HT1080 (cell line): ENCODE data around the gene GALNT14. TPM values are rescaled to one million over a fixed set of nuclear protein-coding genes. Genes with fewer than 3 reads are reported as not detected.

ENCODE experiments used
- DNase-seq: peaks from one replicate; pipeline ENCODE4 v3.0.0-alpha.2; 2015; ENCODE audit warnings: low read depth
- total RNA-seq: library from RNA; depleted of rRNA; stranded (reverse); fragments of >200 nt; shearing (Covaris generic); gene quantifications from 2 replicates; pipeline ENCODE4 v1.2.3, GENCODE V29; 2014; rRNA removed

Gene GALNT14
- total RNA-seq, 1 experiment from 2014 or later: 46.3 TPM

DNA sequence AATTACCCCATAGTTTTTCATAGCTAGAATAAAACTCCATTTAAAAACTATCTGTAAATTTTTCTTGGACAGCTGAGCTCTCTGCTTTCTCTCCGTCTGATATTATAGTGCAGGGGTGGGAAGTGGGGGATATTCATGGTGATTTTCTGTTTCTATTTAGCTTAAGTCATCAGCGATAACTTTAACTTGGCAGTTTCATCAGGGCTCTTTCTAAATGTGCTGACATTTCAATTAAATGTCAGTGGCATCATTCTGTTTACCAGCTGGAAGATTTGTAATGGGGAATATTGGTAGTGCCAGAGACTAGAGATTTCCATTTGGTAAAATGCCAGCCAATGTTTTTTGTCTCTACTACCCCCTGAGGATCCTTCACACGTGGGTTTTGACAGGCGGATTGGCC lies 277.5 kb downstream of the GALNT14 start:
- no peak for DNase-seq

Other genes starting within 250 kb of the GALNT14 start
- gene CAPN14, start 79.1 kb upstream of the GALNT14 start, total RNA-seq: 0.03 and 0.24 TPM in 2 replicates
- 14.1 and 17.5 TPM in 2 replicates for gene EHD3, start 95.7 kb upstream of the GALNT14 start, total RNA-seq